GM21786 (cell line): ENCODE data around the gene PARD3.
A peak's percentile ranks its signal among the peaks of the same experiment; 100 is the strongest.
"Not testable (repeated sequence)": the region's sequence is repeated elsewhere in the genome, so short reads cannot be mapped to it uniquely, and the experiment has no call there.

Source experiments
- ATAC-seq: cut with Tn5 transposase; IDR thresholded peaks from one replicate; pipeline ENCODE4 v1.9.1; 2021; ENCODE audit not compliant: unreplicated experiment

Gene PARD3

DNA sequence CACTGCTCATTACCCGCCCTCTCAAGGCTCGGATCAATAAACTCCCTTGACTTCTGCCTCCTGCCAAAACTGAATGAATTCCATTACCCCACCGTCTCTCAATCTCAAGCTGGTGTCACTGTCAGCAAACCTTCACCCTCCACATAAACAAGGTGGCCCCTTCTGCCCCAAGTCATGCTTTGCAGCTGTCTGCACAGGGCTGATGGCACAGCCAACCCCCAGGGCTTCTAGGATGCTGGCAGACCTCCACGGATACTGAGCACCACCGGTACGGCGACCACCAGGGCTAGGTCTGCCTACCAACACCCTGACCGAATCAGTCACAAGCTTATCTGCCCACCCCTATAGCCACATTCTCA, 46.1 kb downstream of the PARD3 start:
- no peak for ATAC-seq

DNA sequence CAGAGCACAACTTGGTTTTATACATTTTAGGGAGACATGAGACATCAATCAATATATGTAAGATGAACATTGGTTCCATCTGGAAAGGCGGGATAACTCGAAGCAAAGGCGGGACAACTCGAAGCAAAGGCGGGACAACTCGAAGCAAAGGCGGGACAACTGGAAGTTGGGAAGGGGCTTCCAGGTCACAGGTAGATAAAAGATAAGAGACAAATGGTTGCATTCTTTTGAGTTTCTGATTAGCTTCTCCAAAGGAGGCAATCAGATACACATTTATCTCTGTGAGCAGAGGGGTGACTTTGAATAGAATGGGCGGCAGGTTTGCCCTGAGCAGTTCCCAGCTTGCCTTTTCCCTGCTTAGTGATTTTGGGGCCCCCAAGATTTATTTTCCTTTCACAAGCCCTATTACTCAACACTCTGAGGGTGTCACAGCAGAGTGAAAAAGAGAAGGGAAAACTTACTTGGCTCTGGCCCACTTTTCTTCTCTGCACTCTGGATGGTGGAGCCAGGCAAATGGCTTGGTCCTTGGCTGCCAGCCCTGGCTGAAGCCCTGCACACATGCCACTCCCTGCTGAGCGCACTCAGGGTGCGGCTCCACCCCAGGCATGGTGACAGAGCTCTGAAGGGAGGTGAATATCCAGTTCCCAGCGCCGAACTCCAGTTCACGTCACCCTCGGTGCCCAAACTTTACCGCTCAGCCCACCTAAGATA, 46.7 kb downstream of the PARD3 start:
- ATAC-seq, result no peak

DNA sequence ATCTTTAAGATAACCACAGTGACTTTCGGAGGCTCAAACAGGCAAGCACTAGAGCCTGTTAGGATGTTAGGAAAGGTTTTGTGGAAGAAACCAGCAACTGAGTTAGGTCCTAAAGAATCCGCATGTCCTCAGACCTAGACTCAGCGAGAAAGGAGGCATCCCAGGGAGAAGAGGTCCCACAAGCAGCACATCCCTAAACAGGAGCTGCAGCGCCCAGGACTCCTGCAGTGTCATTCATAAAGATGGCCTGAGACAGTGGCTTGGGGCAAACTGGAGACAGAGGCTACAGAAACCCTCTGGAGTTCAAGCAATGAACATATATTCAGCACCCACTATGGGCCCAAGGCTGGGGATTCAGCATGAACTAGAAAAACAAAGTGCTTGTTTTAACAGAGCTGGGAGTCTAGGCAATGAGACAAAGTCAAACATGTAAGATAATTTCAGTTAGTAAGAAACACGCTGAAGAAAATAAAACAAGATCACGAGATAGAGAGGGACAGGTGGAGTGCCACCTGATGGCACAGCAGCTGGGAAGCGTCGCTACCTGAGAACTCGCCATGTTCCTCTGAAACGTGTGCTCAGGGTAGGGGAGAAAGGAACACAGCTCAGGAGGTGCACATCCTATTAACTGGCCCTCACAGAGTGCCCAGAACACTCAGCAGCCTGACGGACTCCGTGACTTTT, 48.1 kb downstream of the PARD3 start:
- ATAC-seq, result no peak

DNA sequence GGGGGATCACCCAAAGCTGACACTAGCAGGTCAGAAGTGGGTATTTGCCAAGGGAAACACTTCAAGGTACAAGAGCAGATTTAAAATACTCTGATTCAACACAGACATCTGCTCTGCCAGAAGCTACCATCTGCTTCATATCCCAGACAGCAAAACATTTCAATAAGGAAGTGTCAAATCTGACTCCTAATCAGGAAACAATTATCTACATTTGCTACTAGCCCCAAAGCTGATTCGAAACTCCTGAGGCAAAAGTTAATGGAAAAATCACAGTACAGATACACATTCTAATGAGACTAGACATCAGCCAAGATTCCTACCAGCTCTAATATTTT, 48.9 kb downstream of the PARD3 start:
- no peak for ATAC-seq

DNA sequence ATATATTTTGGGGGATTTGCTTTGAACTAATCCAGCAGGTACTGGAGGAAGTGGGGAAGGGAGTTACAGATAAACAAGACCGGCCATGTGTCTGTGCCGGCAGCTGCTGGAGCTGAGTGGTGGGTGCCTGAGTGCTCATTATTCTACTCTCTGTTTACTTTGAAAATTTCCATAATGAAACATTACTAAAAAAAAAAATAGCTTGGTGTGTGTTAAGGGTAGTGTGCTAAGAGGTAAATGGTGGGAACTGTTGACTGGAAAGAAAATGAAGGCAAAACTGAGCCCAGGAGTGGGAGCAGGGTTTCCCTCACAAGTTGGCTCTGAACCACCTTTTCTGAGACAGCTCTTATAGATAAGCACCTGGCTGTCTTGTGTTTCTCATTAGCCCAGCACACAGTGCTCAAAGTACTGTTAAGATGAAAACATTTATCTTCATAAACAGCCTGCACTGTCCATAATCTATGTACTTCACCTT, 50.6 kb downstream of the PARD3 start:
- no peak for ATAC-seq

DNA sequence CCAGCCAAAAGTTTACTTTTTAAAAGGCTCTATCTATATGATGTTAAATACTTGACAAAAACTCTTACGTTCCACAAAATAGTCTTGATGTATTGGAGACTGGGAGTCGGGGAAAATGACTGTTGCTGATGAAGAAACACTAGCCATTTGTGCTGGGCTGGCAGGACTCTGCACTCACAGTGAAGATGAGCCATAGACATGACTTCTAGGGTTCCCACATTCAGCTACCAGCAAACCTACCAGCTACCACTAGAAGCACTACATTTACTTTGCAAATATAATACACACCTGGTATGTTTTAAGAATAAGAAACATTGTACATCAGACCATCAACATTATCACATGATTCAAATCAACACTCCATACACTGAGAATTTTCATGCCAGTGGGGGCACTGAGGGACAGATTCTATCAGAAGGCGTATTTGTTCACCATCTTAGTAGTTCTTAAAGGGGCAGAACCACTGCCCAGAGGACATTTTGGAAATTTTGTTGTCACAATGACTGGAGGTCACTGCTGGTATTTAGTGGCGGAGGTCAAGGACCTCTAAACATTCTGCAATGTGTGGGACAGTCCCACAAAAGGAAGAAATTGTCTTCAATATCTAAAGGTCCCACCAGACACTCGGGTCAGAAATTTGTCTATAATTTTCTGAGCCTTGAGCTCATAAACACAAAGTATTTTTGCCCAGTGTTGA, 52.3 kb downstream of the PARD3 start:
- ATAC-seq, result no peak

DNA sequence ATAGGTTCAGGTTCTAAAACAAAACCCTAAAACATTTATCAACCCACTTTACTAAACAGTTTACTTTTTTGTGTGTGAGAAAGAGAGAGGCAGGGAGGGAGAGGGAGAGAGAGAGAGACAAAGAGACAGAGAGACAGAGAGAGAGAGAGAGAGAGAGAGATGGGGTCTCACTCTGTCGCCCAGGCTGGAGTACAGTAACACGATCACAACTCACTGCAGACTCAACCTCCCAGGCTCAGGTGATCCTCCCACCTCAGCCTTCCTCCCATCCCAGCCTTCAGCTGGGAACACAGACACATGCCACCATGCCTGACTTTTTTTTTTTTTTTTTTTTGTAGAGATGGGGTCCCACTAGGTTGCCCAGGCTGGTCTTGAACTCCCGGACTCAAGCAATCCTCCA, 52.9 kb downstream of the PARD3 start:
- ATAC-seq, result no peak

DNA sequence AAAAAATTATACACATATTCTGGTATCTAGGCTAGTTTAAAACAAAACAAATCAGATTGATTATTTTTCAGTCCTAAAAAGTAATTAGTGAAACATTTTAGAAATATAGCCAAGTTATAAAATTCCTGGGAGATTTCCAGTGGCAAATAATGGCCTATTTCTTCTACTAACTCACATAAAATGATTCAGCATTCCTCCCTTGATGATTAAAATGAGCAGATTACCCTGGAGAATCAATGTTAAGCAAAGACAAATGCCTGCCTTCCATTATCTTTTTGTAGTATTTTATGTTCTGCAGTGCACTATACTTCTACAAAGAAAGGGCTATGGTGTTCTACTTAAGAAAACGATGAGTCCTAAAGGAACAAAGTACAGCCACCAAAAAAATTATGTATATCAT, 53.6 kb downstream of the PARD3 start:
- ATAC-seq, result no peak

DNA sequence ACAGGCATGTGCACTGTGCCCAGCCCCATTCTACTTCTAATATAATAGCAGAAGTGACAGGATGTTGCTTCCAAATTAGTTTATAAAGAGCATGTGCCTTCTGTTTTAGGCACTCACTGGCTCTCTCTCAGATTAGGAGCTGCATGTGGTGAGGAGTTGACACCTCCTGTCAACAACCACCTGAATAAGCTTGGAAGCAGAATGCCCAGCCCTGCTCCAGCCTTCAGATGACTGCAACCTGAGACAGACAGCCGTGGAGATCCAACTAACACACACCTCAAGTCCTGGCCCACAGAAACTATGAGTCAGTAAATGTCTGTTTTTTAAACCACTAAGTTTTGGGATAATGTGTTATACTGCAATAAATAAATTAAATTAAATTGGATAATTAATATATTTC, 54.5 kb downstream of the PARD3 start:
- ATAC-seq, result no peak

DNA sequence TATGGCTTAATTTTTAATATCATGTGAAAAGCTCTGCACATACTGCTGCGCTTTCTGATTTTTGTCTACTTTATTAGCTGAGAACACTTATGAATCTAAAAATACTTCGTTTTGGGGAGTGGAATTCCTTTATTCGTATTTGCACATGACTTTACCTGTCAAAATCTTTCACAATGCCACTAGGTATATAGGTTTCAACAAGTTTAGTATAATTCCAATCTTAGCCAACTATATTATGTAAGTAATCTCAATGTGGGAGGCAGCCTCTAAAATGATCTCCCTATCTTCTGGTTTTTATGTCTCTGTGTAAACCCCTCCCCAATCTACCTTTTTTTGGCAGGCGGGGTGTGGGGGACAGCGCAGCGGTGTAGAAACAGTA, 55.3 kb downstream of the PARD3 start:
- ATAC-seq, result no peak

DNA sequence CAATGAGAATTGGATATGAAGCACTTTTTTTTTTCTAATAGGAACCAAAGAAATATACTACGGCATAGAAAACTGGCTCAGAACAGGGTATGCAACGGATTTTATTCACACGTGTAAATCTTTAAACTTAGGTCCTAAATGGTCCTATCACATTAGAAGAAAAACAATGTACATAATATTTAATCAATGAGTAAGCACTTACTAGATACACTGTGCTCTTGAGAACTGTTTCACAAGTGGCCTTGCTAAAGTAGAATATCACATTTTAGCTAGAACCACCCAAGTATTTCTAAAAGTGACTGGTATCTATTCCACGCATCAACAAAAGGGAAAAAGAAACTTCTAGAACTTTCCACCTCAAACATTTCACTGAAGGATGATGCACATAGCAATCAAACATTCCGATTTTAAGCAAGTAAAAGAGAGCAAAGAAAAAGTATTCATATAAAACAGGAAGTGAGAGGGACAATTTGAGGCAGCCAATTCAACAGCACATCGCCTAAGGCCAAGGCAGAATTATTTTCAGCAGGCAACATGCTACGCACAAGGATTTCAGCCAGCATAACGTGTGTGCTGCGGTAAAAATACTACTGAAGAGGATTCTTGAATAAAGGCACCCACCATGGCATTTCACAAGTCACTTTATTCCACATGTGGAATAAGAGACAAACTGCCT, 55.8 kb downstream of the PARD3 start:
- ATAC-seq, result no peak

DNA sequence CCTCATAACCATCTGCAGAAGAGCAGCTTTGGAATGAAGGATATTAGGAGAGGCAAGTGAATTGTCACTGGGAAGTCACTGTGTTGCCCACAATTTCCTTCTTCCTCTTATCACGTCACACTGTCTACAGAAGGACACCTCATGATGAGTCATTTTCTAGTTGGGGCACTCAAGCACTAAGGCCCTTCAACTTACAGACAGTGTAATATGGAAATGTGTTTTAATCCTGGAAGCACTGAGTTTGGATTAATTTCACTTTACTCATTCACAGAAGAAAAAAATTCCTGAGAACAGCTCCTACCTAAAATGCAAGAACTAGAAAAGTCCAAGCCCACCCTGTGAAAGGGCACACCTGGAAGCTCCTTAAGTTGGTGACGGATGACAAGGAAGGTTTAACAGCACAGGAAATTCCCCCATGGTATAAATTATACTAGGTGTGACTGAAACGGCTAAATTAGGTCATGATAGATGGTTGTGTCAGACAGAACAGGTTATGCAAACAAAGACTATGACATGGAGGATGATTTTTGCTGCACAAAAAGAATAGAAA, 56.6 kb downstream of the PARD3 start:
- peak; percentile 52 for ATAC-seq

DNA sequence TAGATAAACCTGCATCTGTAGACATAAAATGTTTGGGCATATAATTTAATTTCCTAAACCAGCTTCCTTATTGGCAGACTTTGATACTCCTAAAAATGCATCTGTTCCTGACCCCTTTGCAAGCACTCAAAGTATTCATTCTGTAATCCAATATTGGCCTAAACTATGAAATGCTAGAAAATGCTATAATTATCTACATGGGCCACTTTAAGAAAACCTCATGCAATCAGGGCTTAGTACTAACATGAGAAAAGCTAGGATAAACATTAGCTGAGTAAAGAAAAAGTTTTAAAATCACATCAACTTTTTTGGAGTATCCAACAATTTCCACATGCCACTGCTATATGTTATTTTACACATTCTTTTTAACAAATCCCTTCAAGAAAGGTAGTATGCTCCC, 57.2 kb downstream of the PARD3 start:
- no peak for ATAC-seq

DNA sequence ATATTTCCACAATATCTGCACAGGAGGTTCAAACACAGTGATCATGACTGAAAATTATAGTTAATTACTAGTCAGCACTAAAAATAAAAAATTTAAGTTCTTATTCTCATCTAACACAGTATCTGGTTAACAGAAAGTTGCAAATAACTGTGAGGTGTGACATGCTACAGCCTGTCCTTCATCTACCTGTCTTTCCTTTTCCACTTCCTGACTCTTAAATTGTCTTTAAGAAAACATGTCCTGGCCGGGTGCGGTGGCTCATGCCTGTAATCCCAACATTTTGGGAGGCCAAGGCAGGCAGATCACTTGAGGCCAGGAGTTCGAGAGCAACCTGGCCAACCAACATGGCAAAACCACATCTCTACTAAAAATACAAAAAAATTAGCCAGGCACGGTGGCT, 57.9 kb downstream of the PARD3 start:
- not testable (repeated sequence) for ATAC-seq

DNA sequence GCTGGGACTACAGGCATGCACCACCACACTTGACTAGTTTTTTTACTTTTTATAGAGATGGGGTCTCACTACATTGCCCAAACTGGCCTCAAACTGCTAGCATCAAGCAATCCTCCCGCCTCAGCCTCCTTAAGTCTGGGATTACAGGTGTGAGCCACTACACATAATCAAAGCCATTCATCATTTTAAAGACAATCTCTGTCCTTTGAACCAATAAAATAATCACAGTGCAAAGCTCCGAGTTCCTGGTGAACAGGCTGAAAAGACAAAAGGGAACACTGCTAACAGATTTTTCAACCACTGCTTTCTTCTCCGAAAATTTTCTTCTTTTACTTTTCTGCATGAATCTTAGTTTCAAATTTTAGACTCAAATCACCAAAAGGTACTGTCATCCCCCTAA, 58.5 kb downstream of the PARD3 start:
- no peak for ATAC-seq

DNA sequence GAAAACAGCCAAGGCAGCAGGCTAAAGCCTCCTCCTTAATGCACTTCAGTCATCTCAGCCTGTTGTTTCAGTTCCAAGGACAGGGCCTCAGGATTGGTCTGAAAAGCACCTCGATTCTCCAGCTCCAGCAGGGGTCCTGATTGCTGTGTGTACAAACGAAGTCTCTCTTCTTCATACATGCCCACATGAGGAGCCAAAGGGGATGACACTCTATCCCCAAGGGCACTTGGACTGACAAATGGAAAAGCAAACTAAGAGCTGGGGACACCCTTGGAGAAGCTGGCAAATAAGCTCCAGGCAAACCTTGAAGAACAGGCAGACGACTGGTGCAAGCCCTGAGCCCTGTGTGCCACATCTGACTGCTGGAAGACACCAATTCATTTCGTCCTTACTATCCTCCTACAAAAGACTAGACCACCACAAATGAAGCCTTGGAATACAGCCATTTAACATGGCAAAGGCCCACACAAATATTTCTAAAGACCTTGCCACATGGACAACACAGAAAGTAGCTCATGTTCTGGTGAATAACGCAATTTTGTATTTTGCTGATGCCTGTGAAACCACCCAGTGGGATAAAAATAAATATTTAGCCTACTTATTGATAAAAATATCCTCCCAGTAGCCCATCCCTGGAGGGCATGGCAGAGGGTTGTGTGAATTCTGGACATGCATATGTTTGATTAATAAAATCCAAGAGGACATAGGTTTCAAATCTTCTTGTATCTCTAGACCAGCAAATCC, 61.9 kb downstream of the PARD3 start:
- ATAC-seq, result no peak

DNA sequence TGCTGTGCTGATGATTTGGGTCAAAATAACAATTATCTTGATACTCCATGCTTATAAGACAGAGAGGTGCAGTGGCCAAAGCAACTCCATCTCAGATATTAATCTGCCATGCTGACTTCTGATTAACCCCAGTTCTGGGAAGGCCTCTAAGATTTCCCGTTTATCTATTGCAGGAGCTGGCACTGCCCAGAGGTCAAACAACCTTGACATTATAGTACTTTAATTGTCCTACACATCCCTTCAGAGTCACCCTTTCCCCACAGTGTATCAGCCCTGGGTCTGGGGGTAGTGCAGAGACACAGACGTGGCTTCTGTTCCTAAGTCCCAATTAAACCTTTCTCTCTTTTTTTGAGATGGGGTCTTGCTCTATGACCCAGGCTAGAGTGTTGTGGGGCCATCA, 63.8 kb downstream of the PARD3 start:
- no peak for ATAC-seq

DNA sequence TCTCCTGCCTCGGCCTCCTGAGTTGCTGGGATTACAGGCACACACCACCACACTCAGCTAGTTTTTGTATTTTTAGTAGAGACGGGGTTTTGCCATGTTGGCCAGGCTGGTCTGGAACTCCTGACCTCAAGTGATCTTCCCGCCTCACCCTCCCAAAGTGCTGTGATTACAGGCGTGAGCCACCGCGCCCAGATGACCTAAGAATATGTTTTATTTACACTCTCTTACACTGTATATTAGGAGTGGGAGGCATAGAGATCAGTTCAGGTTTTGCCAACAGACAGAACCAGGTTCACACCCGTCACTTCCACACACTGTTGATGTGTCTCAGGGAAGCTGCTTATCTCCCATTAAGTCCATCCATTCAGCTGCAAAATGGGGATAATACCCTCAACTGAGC, 64.3 kb downstream of the PARD3 start:
- ATAC-seq, result not testable (repeated sequence)

DNA sequence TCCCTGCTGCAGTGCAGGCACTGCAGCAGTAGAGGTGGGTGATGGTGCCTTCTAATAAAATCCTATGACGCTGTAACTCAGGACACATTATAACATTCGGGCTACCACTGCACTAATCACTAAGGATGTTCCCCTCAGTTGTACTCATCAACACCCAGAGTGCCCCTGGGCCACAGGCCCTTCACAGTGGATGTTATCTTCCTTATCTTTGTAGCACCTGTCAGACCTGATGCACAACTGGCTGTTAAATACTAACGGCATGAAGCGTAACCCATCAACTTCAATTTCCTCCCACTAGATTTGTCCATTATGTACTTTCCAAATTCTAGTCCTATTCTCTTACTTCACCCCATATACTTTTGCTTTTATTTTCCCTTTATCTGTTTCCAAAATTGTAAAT, 66.3 kb downstream of the PARD3 start:
- no peak for ATAC-seq

DNA sequence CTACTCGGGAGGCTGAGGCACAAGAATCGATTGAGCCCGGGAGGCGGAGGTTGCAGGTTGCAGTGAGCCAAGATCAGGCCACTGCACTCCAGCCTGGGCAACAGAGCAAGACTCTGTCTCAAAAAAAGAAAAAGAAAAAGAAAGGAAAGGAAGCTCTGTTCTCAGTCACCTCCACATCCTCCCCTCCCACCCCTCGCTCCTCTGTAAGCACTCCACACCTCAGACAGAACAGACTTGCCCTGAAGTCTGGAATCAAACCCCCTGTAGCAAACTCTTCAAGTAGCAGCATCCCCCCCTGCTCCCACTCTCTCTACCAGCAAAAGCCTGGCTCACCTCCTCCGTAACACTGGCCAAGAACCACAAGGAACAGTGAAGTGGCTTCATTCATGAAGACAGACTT, 66.7 kb downstream of the PARD3 start:
- ATAC-seq, result no peak

DNA sequence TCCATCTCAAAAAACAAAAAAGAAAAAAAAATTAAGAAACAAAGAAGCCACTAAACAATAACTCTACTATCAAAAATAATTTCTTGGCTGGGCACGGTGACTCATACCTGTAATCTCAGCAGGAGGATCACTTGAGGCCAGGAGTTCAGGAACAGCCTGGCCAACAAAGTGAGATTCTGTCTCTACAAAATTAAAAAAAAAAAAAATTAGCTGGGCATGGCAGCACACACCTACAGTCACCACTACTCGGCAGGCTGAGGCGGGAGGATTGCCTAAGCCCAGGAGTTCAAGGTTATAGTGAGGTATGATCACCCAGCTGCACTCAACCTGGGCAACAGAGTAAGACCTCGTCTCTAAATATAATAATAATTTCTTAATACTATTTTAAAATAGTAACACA, 69.0 kb downstream of the PARD3 start:
- no peak for ATAC-seq
